ENCODE measurements around the gene ASRGL1. TPM values are rescaled to one million over a fixed set of nuclear protein-coding genes. Genes with fewer than 3 reads are reported as not detected.

Gene ASRGL1
- total RNA-seq, 3 donors from 2014 or later (not counting 1 experiment from before 2014, with no cell fraction given) = 1.9 to 9.7 (median 3.4) TPM

DNA sequence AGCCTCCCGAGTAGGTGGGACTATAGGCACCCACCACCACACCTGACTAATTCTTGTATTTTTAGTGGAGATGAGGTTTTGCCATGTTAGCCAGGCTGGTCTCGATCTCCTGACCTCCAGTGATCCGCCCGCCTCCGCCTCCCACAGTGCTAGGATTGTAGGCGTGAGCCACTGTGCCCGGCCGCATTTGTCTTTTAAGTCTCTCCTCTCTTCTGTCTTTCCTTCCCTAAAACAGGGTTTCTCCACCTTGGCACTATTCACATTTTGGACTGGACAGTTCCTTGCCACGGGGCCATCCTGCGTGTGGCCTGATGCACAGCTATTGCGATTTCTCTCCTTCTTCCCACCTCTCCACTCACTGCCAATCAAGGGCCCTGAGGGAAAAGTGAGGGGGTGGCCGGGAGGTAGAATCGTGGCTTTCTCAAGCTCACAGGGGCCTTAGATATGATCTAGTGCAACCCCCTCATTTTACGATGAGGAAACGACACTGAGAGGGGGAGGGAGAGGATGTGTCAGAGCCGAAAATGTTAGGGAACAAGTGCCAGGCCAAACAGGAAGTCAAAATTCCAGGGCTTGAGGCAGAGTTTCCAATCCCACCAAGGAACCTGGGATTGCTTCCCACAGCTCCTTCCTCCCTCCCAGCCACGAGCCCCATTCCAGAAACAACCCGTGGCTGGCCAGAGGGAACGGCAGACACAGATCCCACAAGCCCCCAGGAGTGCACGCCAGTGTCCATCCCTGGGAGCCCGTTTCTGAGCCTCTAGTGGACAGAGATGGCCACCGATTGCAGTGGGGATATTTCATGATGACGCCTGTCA lies 102.7 kb downstream of the ASRGL1 start:
- H3K9me3 Mint-ChIP-seq = no peaks in the 10 kb centered on the region
- no peak overlapping the region for H3K4me3 Mint-ChIP-seq
- Histone ChIP-seq H3K4me3 (ENCODE audit: low read length) (no peak overlapping the region), H3K27ac (ENCODE audit: low read length) (no peak overlapping the region), H3K27me3 (ENCODE audit: control insufficient read depth, insufficient read depth, low read length) (no peaks in the 10 kb centered on the region), H3K4me1 (ENCODE audit: control insufficient read depth, insufficient read depth, low read length) (peaks cover 24% of the 10 kb centered on the region), H3K9me3 (ENCODE audit: control insufficient read depth, insufficient read depth, low read length) (no peaks in the 10 kb centered on the region), H3K36me3 (ENCODE audit: control insufficient read depth, insufficient read depth, low read length) (no peaks in the 10 kb centered on the region)
- intact Hi-C loops (cut with micrococcal nuclease) = no loop called here
- no peak overlapping the region for H3K27ac Mint-ChIP-seq
- WGBS (ENCODE audit: insufficient coverage) = 71% methylated on average over 20 of the region's 23 CpGs
- H3K36me3 Mint-ChIP-seq = no peaks in the 10 kb centered on the region
- peaks cover 21 to 23% of the 10 kb centered on the region in 2 donors for H3K4me1 Mint-ChIP-seq
- DNase-seq (no peak), ATAC-seq (no peak)
- peaks cover 6 to 7% of the 10 kb centered on the region in 2 donors for H3K27me3 Mint-ChIP-seq (ENCODE audit: low read depth in 2 of 2)
- TF ChIP-seq, protein P1, sequence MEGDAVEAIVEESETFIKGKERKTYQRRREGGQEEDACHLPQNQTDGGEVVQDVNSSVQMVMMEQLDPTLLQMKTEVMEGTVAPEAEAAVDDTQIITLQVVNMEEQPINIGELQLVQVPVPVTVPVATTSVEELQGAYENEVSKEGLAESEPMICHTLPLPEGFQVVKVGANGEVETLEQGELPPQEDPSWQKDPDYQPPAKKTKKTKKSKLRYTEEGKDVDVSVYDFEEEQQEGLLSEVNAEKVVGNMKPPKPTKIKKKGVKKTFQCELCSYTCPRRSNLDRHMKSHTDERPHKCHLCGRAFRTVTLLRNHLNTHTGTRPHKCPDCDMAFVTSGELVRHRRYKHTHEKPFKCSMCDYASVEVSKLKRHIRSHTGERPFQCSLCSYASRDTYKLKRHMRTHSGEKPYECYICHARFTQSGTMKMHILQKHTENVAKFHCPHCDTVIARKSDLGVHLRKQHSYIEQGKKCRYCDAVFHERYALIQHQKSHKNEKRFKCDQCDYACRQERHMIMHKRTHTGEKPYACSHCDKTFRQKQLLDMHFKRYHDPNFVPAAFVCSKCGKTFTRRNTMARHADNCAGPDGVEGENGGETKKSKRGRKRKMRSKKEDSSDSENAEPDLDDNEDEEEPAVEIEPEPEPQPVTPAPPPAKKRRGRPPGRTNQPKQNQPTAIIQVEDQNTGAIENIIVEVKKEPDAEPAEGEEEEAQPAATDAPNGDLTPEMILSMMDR (IDR thresholded peaks at IDR 0.05) = no peak

Other genes with a start within 250 kb of the ASRGL1 start
- 10 to 100 TPM; 24.4 to 47.6 (median 27.3) TPM for gene INCENP, start 213.4 kb upstream of the ASRGL1 start, total RNA-seq
- gene SCGB1D1, start 147.2 kb upstream of the ASRGL1 start, total RNA-seq = not detected
- not detected for gene SCGB2A1, start 128.8 kb upstream of the ASRGL1 start, total RNA-seq
- gene SCGB1D2, start 95.2 kb upstream of the ASRGL1 start, total RNA-seq = not detected
- gene SCGB2A2, start 67.3 kb upstream of the ASRGL1 start, total RNA-seq = not detected
- not detected for gene SCGB1D4, start 38.4 kb upstream of the ASRGL1 start, total RNA-seq
- gene SCGB1A1, start 81.6 kb downstream of the ASRGL1 start, total RNA-seq = not detected
- gene AHNAK, start 209.4 kb downstream of the ASRGL1 start, total RNA-seq = 100 to 1,000 TPM; 623 to 740 (median 677) TPM
- 100 to 1,000 TPM; 628 to 754 (median 714) TPM for gene EEF1G, start 236.4 kb downstream of the ASRGL1 start, total RNA-seq